ENCODE measurements around the gene MAPKAP1.

The MAPKAP1 gene

DNA sequence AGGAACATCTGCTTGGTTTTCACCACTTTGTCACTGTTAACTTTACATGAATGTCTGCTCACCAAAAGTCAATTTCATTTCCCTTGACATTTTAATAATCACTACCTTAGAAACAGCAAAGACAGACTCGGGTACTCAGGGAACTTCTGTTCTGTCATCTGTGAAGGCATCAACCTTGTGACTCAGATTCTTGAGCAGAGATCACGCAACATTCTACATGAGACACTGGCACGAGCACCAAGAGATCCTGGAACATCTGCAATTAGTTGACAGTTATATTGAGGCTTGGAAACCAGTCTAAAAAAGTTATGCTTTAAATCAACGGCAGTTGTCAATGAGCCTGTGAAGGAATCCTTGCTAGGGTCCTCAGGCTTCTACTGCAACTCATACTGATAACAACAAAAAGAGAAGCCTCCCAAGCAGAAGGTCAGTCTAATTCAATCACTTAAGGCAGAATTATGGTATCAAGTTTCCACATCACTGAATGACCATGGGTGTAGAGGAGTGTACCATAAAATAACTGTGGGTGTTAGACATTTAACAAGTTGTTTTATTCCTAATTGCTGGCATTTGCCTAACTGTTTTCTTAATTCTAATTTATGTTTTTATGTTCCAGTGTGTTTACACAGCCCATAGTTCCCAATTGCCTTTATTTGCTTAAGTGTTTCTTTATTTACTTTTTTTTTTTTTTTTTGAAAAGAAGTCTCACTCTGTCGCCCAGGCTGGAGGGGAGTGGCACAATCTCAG lies 36.8 kb upstream of the MAPKAP1 start:
- Histone ChIP-seq H3K27ac (no peak overlapping the region), H3K36me3 (ENCODE audit: control insufficient read depth, insufficient read depth, low read length) (peaks cover 4% of the 10 kb centered on the region), H3K4me3 (ENCODE audit: low read depth, low read length) (no peak overlapping the region), H3K9me3 (ENCODE audit: control insufficient read depth, low read length) (no peaks in the 10 kb centered on the region), H3K4me2 (ENCODE audit: low read length) (no peak overlapping the region), H3K79me2 (peaks cover 8% of the 10 kb centered on the region), H3K4me1 (no peaks in the 10 kb centered on the region), H3K9ac (no peak overlapping the region), H2AFZ (no peak overlapping the region), H3K27me3 (ENCODE audit: control insufficient read depth, insufficient read depth, low read length) (no peaks in the 10 kb centered on the region)
- TF ChIP-seq, protein P1, sequence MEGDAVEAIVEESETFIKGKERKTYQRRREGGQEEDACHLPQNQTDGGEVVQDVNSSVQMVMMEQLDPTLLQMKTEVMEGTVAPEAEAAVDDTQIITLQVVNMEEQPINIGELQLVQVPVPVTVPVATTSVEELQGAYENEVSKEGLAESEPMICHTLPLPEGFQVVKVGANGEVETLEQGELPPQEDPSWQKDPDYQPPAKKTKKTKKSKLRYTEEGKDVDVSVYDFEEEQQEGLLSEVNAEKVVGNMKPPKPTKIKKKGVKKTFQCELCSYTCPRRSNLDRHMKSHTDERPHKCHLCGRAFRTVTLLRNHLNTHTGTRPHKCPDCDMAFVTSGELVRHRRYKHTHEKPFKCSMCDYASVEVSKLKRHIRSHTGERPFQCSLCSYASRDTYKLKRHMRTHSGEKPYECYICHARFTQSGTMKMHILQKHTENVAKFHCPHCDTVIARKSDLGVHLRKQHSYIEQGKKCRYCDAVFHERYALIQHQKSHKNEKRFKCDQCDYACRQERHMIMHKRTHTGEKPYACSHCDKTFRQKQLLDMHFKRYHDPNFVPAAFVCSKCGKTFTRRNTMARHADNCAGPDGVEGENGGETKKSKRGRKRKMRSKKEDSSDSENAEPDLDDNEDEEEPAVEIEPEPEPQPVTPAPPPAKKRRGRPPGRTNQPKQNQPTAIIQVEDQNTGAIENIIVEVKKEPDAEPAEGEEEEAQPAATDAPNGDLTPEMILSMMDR (IDR thresholded peaks at IDR 0.05) = no peak

- Histone ChIP-seq H3K36me3 (ENCODE audit: control insufficient read depth, insufficient read depth, low read length) (no peaks in the 10 kb centered on the region), H3K9ac (no peak overlapping the region), H3K4me3 (ENCODE audit: low read depth, low read length) (no peak overlapping the region), H3K27ac (no peak overlapping the region), H3K4me2 (ENCODE audit: low read length) (no peak overlapping the region), H3K79me2 (no peaks in the 10 kb centered on the region), H3K27me3 (ENCODE audit: control insufficient read depth, insufficient read depth, low read length) (no peaks in the 10 kb centered on the region), H3K9me3 (ENCODE audit: control insufficient read depth, low read length) (no peaks in the 10 kb centered on the region), H3K4me1 (no peaks in the 10 kb centered on the region), H2AFZ (no peak overlapping the region)
- TF ChIP-seq, protein P1 (IDR thresholded peaks at IDR 0.05) = no peak
Measured at GRCh38 chr9:125742657-125743056, 35.6 kb upstream of the MAPKAP1 start.

- H3K4me1 ChIP-seq = no peaks in the 10 kb centered on the region
- H3K36me3 ChIP-seq (ENCODE audit: control insufficient read depth, insufficient read depth, low read length) = no peaks in the 10 kb centered on the region
- H3K9me3 ChIP-seq (ENCODE audit: control insufficient read depth, low read length) = no peaks in the 10 kb centered on the region
- TF ChIP-seq, protein P1 (IDR thresholded peaks at IDR 0.05) = no peak
- H3K4me2 ChIP-seq (ENCODE audit: low read length) = no peak overlapping the region
- no peaks in the 10 kb centered on the region for H3K27me3 ChIP-seq (ENCODE audit: control insufficient read depth, insufficient read depth, low read length)
- H3K27ac ChIP-seq = no peak overlapping the region
- no peak overlapping the region for H3K4me3 ChIP-seq (ENCODE audit: low read depth, low read length)
- no peaks in the 10 kb centered on the region for H3K79me2 ChIP-seq
- H2AFZ ChIP-seq = no peak overlapping the region
- no peak overlapping the region for H3K9ac ChIP-seq
Measured at GRCh38 chr9:125739436-125739835, 32.4 kb upstream of the MAPKAP1 start.

DNA sequence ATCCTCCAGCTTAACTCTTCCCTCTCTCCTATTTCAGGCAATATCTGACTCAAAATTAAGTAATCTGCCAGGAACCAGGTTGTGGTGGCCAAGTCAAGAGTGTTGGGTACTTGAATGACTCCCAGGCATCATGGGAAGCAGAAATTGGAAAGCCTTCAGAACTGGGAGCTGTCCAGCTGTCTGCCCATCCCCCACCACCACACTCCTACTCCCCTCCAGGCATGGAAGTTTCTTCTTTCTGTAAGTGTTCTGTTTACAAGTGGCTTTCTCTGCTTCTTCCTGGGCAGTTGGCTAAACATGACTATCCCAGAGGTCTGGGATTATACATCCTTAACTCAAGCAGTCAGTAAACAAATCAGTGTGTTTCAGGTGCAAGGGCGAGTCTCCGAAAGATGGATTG lies 25.6 kb upstream of the MAPKAP1 start:
- Histone ChIP-seq H3K27ac (no peak overlapping the region), H3K9me3 (ENCODE audit: control insufficient read depth, low read length) (no peaks in the 10 kb centered on the region), H3K4me2 (ENCODE audit: low read length) (no peak overlapping the region), H3K79me2 (no peaks in the 10 kb centered on the region), H2AFZ (no peak overlapping the region), H3K4me3 (ENCODE audit: low read depth, low read length) (no peak overlapping the region), H3K9ac (no peak overlapping the region), H3K4me1 (no peaks in the 10 kb centered on the region), H3K36me3 (ENCODE audit: control insufficient read depth, insufficient read depth, low read length) (no peaks in the 10 kb centered on the region), H3K27me3 (ENCODE audit: control insufficient read depth, insufficient read depth, low read length) (no peaks in the 10 kb centered on the region)
- TF ChIP-seq, protein P1 (IDR thresholded peaks at IDR 0.05) = no peak

- TF ChIP-seq, protein P1 (IDR thresholded peaks at IDR 0.05) = no peak
Measured at GRCh38 chr9:125730168-125730567, 23.2 kb upstream of the MAPKAP1 start.

More at GRCh38 chr9:125730168-125730567, 23.2 kb upstream of the MAPKAP1 start:
- no peaks in the 10 kb centered on the region for H3K79me2 ChIP-seq
- H3K9me3 ChIP-seq (ENCODE audit: control insufficient read depth, low read length) = no peaks in the 10 kb centered on the region
- H3K4me3 ChIP-seq (ENCODE audit: low read depth, low read length) = no peak overlapping the region
- no peak overlapping the region for H3K9ac ChIP-seq
- no peaks in the 10 kb centered on the region for H3K27me3 ChIP-seq (ENCODE audit: control insufficient read depth, insufficient read depth, low read length)
- no peak overlapping the region for H3K4me2 ChIP-seq (ENCODE audit: low read length)
- H3K4me1 ChIP-seq = no peaks in the 10 kb centered on the region
- H3K36me3 ChIP-seq (ENCODE audit: control insufficient read depth, insufficient read depth, low read length) = no peaks in the 10 kb centered on the region
- no peak overlapping the region for H2AFZ ChIP-seq
- no peak overlapping the region for H3K27ac ChIP-seq

All from parathyroid adenoma (tissue), 2 donors.